Trophoblast cell (in vitro differentiated cells and primary cell): Measurements from ENCODE around the gene SIL1.
"Not testable (repeated sequence)": the region's sequence is repeated elsewhere in the genome, so short reads cannot be mapped to it uniquely, and the experiment has no call there.

ENCODE experiments used
- DNase-seq, 2 donors: peaks; one replicate each; pipeline ENCODE4 v3.0.0-alpha.2; 2016
- H2AFZ ChIP-seq: 2 replicates; pipeline ENCODE4 v1.6.1; 2013; ENCODE audit warnings: low read length, moderate library complexity, mild to moderate bottlenecking; ENCODE audit not compliant: insufficient read depth, poor library complexity
- H2AK5ac ChIP-seq: 2 replicates; pipeline ENCODE4 v1.6.1; 2013; ENCODE audit warnings: mild to moderate bottlenecking, low read length
- H2BK120ac ChIP-seq: 2 replicates; pipeline ENCODE4 v1.6.1; 2013; ENCODE audit warnings: low read length, mild to moderate bottlenecking, moderate library complexity; ENCODE audit not compliant: insufficient read depth, poor library complexity
- H2BK12ac ChIP-seq: 2 replicates; pipeline ENCODE4 v1.6.1; 2013; ENCODE audit warnings: mild to moderate bottlenecking, low read length, moderate library complexity
- H2BK5ac ChIP-seq: 2 replicates; pipeline ENCODE4 v1.6.1; 2013; ENCODE audit warnings: low read length, low read depth, moderate library complexity, mild to moderate bottlenecking; ENCODE audit not compliant: poor library complexity
- H3K14ac ChIP-seq: 2 replicates; pipeline ENCODE4 v1.6.1; 2013; ENCODE audit warnings: mild to moderate bottlenecking, low read length
- H3K18ac ChIP-seq: 2 replicates; pipeline ENCODE4 v1.6.1; 2013; ENCODE audit warnings: mild to moderate bottlenecking, low read length
- H3K23ac ChIP-seq: 2 replicates; pipeline ENCODE4 v1.6.1; 2013; ENCODE audit warnings: low read length
- H3K27ac ChIP-seq: 2 replicates; pipeline ENCODE4 v1.5.1; 2013; ENCODE audit warnings: low read depth, mild to moderate bottlenecking, inconsistent platforms, low read length, moderate library complexity
- H3K27me3 ChIP-seq: 2 replicates; pipeline ENCODE4 v1.6.1; 2013; ENCODE audit warnings: inconsistent platforms, mild to moderate bottlenecking, low read length, moderate library complexity; ENCODE audit not compliant: insufficient read depth
- H3K36me3 ChIP-seq, 2 experiments: 1 replicate in 1 of 2; 2 replicates in 1 of 2; pipeline ENCODE4 v1.6.1; 2013; ENCODE audit warnings: low read length in 2 of 2, mild to moderate bottlenecking in 2 of 2, moderate library complexity in 1 of 2; ENCODE audit not compliant: insufficient read depth in 2 of 2, control insufficient read depth in 1 of 2
- H3K4ac ChIP-seq: 2 replicates; pipeline ENCODE4 v1.6.1; 2013; ENCODE audit warnings: low read depth, mild to moderate bottlenecking, low read length, moderate library complexity
- H3K4me1 ChIP-seq, 2 experiments: 1 replicate in 1 of 2; 2 replicates in 1 of 2; pipeline ENCODE4 v1.6.1; 2013; ENCODE audit warnings: low read length in 2 of 2, mild to moderate bottlenecking in 2 of 2, moderate library complexity in 1 of 2; ENCODE audit not compliant: insufficient read depth in 2 of 2, control insufficient read depth in 1 of 2
- H3K4me2 ChIP-seq: 2 replicates; pipeline ENCODE4 v1.6.1; 2013; ENCODE audit warnings: inconsistent platforms, mild to moderate bottlenecking, low read length, moderate library complexity
- H3K4me3 ChIP-seq: 2 replicates; pipeline ENCODE4 v1.5.1; 2013; ENCODE audit warnings: mild to moderate bottlenecking, low read depth, low read length, inconsistent platforms
- H3K79me1 ChIP-seq: one replicate; pipeline ENCODE4 v1.6.1; 2013; ENCODE audit warnings: low read length
- H3K79me2 ChIP-seq: 2 replicates; pipeline ENCODE4 v1.6.1; 2013; ENCODE audit warnings: low read length, mild to moderate bottlenecking; ENCODE audit not compliant: control insufficient read depth, insufficient read depth, poor library complexity
- H3K9ac ChIP-seq: 2 replicates; pipeline ENCODE4 v1.6.1; 2013; ENCODE audit warnings: mild to moderate bottlenecking, low read length
- H3K9me3 ChIP-seq: 2 replicates; pipeline ENCODE4 v1.6.1; 2013; ENCODE audit warnings: low read depth, mild to moderate bottlenecking, control low read depth, inconsistent platforms, low read length; ENCODE audit not compliant: insufficient read depth
- H4K12ac ChIP-seq: 2 replicates; pipeline ENCODE4 v1.6.1; 2013; ENCODE audit warnings: low read depth, mild to moderate bottlenecking, low read length, moderate library complexity
- H4K8ac ChIP-seq: 2 replicates; pipeline ENCODE4 v1.6.1; 2013; ENCODE audit warnings: low read depth, mild to moderate bottlenecking, low read length, moderate library complexity
- H4K91ac ChIP-seq: one replicate; pipeline ENCODE4 v1.6.1; 2013; ENCODE audit warnings: low read depth, mild to moderate bottlenecking, low read length, moderate library complexity
- WGBS: extraction: QIAGEN DNeasy Blood & Tissue Kit; methylation state at CpG from one replicate; pipeline ENCODE4 v1.1.7; 2013; ENCODE audit warnings: missing lambda C conversion rate; ENCODE audit not compliant: insufficient read length, insufficient coverage; ENCODE audit errors: extremely low coverage; 5-methylcytosine and 5-hydroxymethylcytosine counted together

Gene SIL1

DNA sequence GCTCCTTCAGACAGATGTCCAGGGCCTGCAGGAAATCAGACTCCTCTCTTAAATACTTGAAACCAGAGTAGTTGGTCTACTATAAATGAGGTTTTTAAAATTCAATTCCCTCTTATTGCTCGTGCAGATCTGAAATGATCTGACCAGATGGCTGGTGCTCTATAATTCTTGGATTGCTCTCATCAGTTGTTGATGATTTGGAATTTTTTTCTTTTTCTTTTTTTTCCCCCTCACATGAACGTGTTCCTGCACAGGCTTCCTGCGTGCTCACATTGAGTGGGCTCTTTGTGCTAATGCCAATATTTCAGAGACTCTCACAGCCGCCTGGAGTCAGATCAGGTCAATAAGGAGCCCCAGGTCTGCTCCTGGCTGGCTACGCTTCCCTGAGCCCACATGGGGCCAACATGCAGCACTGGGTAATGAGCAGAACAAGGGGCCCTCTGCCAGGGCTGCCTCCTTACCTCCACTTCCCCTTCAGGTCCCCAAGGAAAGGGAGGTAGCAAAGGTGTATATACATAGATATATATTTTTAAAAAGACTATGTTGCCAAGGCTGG is 82.0 kb downstream of the SIL1 start:
- Histone ChIP-seq H3K9ac (no peak overlapping the region), H3K4me2 (no peak overlapping the region), H4K8ac (no peak overlapping the region), H3K79me1 (no peaks in the 10 kb centered on the region), H3K23ac (no peak overlapping the region), H2AK5ac (no peak overlapping the region), H3K4me1 (no peaks in the 10 kb centered on the region), H3K27me3 (no peaks in the 10 kb centered on the region), H3K14ac (no peak overlapping the region), H2BK5ac (no peak overlapping the region), H3K18ac (no peak overlapping the region), H2BK120ac (no peak overlapping the region), H2BK12ac (no peak overlapping the region), H4K91ac (no peak overlapping the region), H3K4me3 (no peak overlapping the region), H3K36me3 (peaks cover 2 to 10% of the 10 kb centered on the region in 2 experiments), H3K79me2 (no peaks in the 10 kb centered on the region), H4K12ac (no peak overlapping the region), H3K4ac (no peak overlapping the region), H2AFZ (no peak overlapping the region), H3K9me3 (no peaks in the 10 kb centered on the region), H3K27ac (no peak overlapping the region)
- DNase-seq: no peak
- WGBS: no CpG with 5 or more reads among the region's 5 CpGs

DNA sequence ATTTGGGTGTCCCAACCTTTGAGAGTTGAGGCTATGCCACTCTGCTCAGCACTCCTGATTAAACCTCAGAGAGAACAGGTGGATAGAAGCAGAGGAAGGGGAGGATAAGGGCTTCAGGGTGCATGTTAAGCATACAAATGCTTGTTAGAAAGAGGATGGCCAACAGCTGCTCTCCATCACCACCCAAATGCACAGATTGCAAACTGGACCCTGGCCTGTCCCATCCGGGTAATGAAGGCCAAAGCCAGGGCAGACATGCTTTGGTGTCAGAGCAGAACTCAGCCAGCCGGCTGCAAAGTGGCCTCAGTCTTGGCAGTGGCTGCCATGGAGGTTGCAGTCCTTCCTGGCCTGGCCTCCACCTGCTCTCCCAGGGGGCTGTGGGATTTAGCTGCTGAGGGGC is 84.3 kb downstream of the SIL1 start:
- Histone ChIP-seq H3K4me2 (no peak overlapping the region), H3K9me3 (no peaks in the 10 kb centered on the region), H3K4me3 (no peak overlapping the region), H3K14ac (no peak overlapping the region), H4K91ac (no peak overlapping the region), H4K8ac (no peak overlapping the region), H2AK5ac (no peak overlapping the region), H3K27me3 (no peaks in the 10 kb centered on the region), H3K18ac (no peak overlapping the region), H3K36me3 (peaks cover 0 to 2% of the 10 kb centered on the region in 2 experiments), H3K79me2 (no peaks in the 10 kb centered on the region), H3K4me1 (no peaks in the 10 kb centered on the region), H3K79me1 (no peaks in the 10 kb centered on the region), H2BK5ac (no peak overlapping the region), H2AFZ (no peak overlapping the region), H3K4ac (no peak overlapping the region), H2BK12ac (no peak overlapping the region), H3K27ac (no peak overlapping the region), H4K12ac (no peak overlapping the region), H3K23ac (no peak overlapping the region), H3K9ac (no peak overlapping the region), H2BK120ac (no peak overlapping the region)
- no CpG with 5 or more reads among the region's 2 CpGs for WGBS
- DNase-seq: no peak

GRCh38 chr5:139112362-139112761 is 85.8 kb downstream of the SIL1 start:
- not testable (repeated sequence) for H3K4ac ChIP-seq, H3K4me3 ChIP-seq, H3K4me1 ChIP-seq, H2BK120ac ChIP-seq, H2AK5ac ChIP-seq, H3K79me2 ChIP-seq, H3K36me3 ChIP-seq, H4K91ac ChIP-seq, DNase-seq, H3K18ac ChIP-seq, H3K23ac ChIP-seq, H4K12ac ChIP-seq, H3K9me3 ChIP-seq, H3K9ac ChIP-seq, H2BK12ac ChIP-seq, H3K4me2 ChIP-seq, H3K79me1 ChIP-seq, H2AFZ ChIP-seq, H3K14ac ChIP-seq, H3K27me3 ChIP-seq, H4K8ac ChIP-seq, H2BK5ac ChIP-seq, H3K27ac ChIP-seq
- WGBS: no CpG with 5 or more reads among the region's 39 CpGs

GRCh38 chr5:139110526-139111168 is 87.5 kb downstream of the SIL1 start:
- Histone ChIP-seq H3K4me3 (no peak overlapping the region), H3K79me1 (no peaks in the 10 kb centered on the region), H3K9me3 (no peaks in the 10 kb centered on the region), H2AK5ac (no peak overlapping the region), H3K27me3 (no peaks in the 10 kb centered on the region), H2AFZ (no peak overlapping the region), H4K12ac (no peak overlapping the region), H3K9ac (no peak overlapping the region), H3K4ac (no peak overlapping the region), H3K4me1 (no peaks in the 10 kb centered on the region), H3K23ac (no peak overlapping the region), H3K36me3 (no peaks in the 10 kb centered on the region), H4K8ac (no peak overlapping the region), H2BK5ac (no peak overlapping the region), H3K79me2 (no peaks in the 10 kb centered on the region), H3K18ac (no peak overlapping the region), H3K4me2 (no peak overlapping the region), H4K91ac (no peak overlapping the region), H2BK12ac (no peak overlapping the region), H3K27ac (no peak overlapping the region), H3K14ac (no peak overlapping the region), H2BK120ac (no peak overlapping the region)
- no peak for DNase-seq
